GM12878 (cell line): ENCODE data around the gene STX16. TPM values are rescaled to one million over a fixed set of nuclear protein-coding genes. Genes with fewer than 3 reads are reported as not detected.
A peak's percentile ranks its signal among the peaks of the same experiment; 100 is the strongest.

ENCODE experiments used
- ATAC-seq: fragments of 200-7000 bp; cut with Tn5 transposase; 3 replicates; pipeline ENCODE4 v1.9.1; 2020; ENCODE audit warnings: mild to moderate bottlenecking, moderate library complexity
- BruUV-seq: library from RNA; stranded (reverse); fragments of 400-500 nt; replicated peaks from 2 replicates; lab custom pipeline; 2021; lab: Mats Ljungman, UMichigan
- CTCF ChIA-PET: fragments of 300-600 bp; sonication (Branson Sonifier 250); formaldehyde crosslinking; extraction: SDS; loops from one replicate; lab custom pipeline; 2021; ENCODE audit warnings: inconsistent platforms; lab: Yijun Ruan, JAX
- POLR2A ChIA-PET: fragments of 350-600 bp; formaldehyde crosslinking; extraction: SDS; loops from one replicate; lab custom pipeline; 2021; ENCODE audit warnings: inconsistent platforms; lab: Charles Lee
- RAD21 ChIA-PET: fragments of 300-600 bp; sonication (Branson Sonifier 250); formaldehyde crosslinking; loops from one replicate; lab custom pipeline; 2023; ENCODE audit warnings: antibody characterized with exemption; ENCODE audit not compliant: unreplicated experiment; lab: Charles Lee
- SMC1A ChIA-PET: fragments of 300-600 bp; sonication (Branson Sonifier 250); formaldehyde crosslinking; loops from one replicate; lab custom pipeline; 2023; ENCODE audit not compliant: unreplicated experiment, uncharacterized antibody; lab: Charles Lee
- DNase-seq: peaks from one replicate; pipeline ENCODE4 v3.0.0-alpha.2; 2011; ENCODE audit warnings: low read depth, low spot score
- FAIRE-seq: peaks from 3 replicates; lab custom pipeline; 2011; peaks lifted over from hg19 to GRCh38; lab: Jason Lieb, UNC
- H2AFZ ChIP-seq: 2 replicates; pipeline ENCODE4 v1.6.0; 2011; ENCODE audit warnings: low read depth, low read length, control low read depth; ENCODE audit not compliant: control insufficient read depth
- H3K27ac ChIP-seq: 2 replicates; pipeline ENCODE4 v1.5.1; 2011; ENCODE audit warnings: control low read depth; ENCODE audit not compliant: control insufficient read depth, insufficient read depth
- H3K27me3 ChIP-seq, 2 experiments: replicated peaks in 1 of 2; 2 replicates each; pipeline versions ENCODE4 v1.6.0 to v1.6.1; 2011; ENCODE audit warnings: low read length in 1 of 2; ENCODE audit not compliant: control insufficient read depth in 2 of 2, insufficient read depth in 2 of 2
- H3K36me3 ChIP-seq, 2 experiments: 2 replicates each; pipeline ENCODE4 v1.5.1; 2011; ENCODE audit warnings: low read length in 1 of 2; ENCODE audit not compliant: control insufficient read depth in 2 of 2, insufficient read depth in 2 of 2
- H3K4me1 ChIP-seq: 2 replicates; pipeline ENCODE4 v1.6.1; 2011; ENCODE audit warnings: mild to moderate bottlenecking, low read length, moderate library complexity, mixed read lengths; ENCODE audit not compliant: control insufficient read depth, insufficient read depth
- H3K4me2 ChIP-seq: 2 replicates; pipeline ENCODE4 v1.6.0; 2011; ENCODE audit warnings: control low read depth; ENCODE audit not compliant: control insufficient read depth, insufficient read depth
- H3K4me3 ChIP-seq: fragments of 200-600 bp; sonication (generic); 2 replicates; pipeline ENCODE4 v1.5.1; 2016
- H3K79me2 ChIP-seq: 2 replicates; pipeline ENCODE4 v1.6.0; 2011; ENCODE audit warnings: low read length; ENCODE audit not compliant: control insufficient read depth, insufficient read depth
- H3K9ac ChIP-seq: 2 replicates; pipeline ENCODE4 v1.8.0; 2011; ENCODE audit warnings: low read length, control low read depth, mixed read lengths; ENCODE audit not compliant: control insufficient read depth, insufficient read depth
- H3K9me3 ChIP-seq: replicated peaks from 3 replicates; pipeline ENCODE4 v1.5.1; 2011; ENCODE audit warnings: mild to moderate bottlenecking, low read length; ENCODE audit not compliant: control insufficient read depth, insufficient read depth
- H4K20me1 ChIP-seq: 2 replicates; pipeline ENCODE4 v1.6.0; 2011; ENCODE audit not compliant: control insufficient read depth, insufficient read depth
- CUX1 ChIP-seq: IDR thresholded peaks from 2 replicates; pipeline ENCODE4 v1.6.1; 2012; ENCODE audit warnings: improper control_type of control experiment, low read depth, low read length; ENCODE audit not compliant: insufficient replicate concordance
- HDAC6 ChIP-seq: fragments of 200-600 bp; sonication (generic); IDR thresholded peaks from one replicate; pipeline ENCODE4 v1.8.0; 2017; ENCODE audit warnings: antibody characterized with exemption; ENCODE audit not compliant: unreplicated experiment
- IKZF2 ChIP-seq, 2 experiments: fragments of 450-650 bp; IDR thresholded peaks; 2 replicates each; pipeline ENCODE4 v1.6.1; 2017; ENCODE audit warnings: mild to moderate bottlenecking in 2 of 2, moderate library complexity in 2 of 2
- IRF4 ChIP-seq: IDR thresholded peaks from 2 replicates; pipeline ENCODE4 v1.6.1; 2011; ENCODE audit warnings: low read depth, low read length
- JUNB ChIP-seq: IDR thresholded peaks from 2 replicates; pipeline ENCODE4 v1.6.1; 2016; ENCODE audit warnings: antibody characterized with exemption, mild to moderate bottlenecking
- NBN ChIP-seq: fragments of 450-650 bp; IDR thresholded peaks from 2 replicates; pipeline ENCODE4 v1.6.1; 2016
- NR2C1 ChIP-seq: fragments of 450-650 bp; IDR thresholded peaks from 2 replicates; pipeline ENCODE4 v1.6.1; 2017; ENCODE audit warnings: antibody characterized with exemption, mild to moderate bottlenecking, moderate library complexity
- PAX5 ChIP-seq: IDR thresholded peaks from 2 replicates; pipeline ENCODE4 v1.6.1; 2011; ENCODE audit warnings: low read depth, low read length, borderline replicate concordance
- POU2F2 ChIP-seq: IDR thresholded peaks from 3 replicates; pipeline ENCODE4 v1.6.1; 2011; ENCODE audit warnings: low read depth, mild to moderate bottlenecking, low read length, borderline replicate concordance
- SMARCA5 ChIP-seq: fragments of 450-650 bp; IDR thresholded peaks from 2 replicates; pipeline ENCODE4 v1.6.1; 2017; ENCODE audit warnings: mild to moderate bottlenecking
- SUPT20H ChIP-seq: IDR thresholded peaks from 2 replicates; pipeline ENCODE4 v1.6.1; 2011; ENCODE audit warnings: low read depth, mild to moderate bottlenecking, low read length, moderate library complexity, borderline replicate concordance; ENCODE audit not compliant: control insufficient read depth
- SUZ12 ChIP-seq: fragments of 200-600 bp; sonication (generic); IDR thresholded peaks from one replicate; pipeline ENCODE4 v1.6.1; 2018; ENCODE audit warnings: antibody characterized with exemption, mild to moderate bottlenecking; ENCODE audit not compliant: unreplicated experiment
- TAF1 ChIP-seq: IDR thresholded peaks from 2 replicates; pipeline ENCODE4 v1.6.1; 2011; ENCODE audit warnings: mild to moderate bottlenecking, low read depth, low read length, borderline replicate concordance
- ZBTB11 ChIP-seq: fragments of 450-650 bp; formaldehyde crosslinking; IDR thresholded peaks from 2 replicates; pipeline ENCODE4 v1.5.0; 2022; ENCODE audit warnings: mild to moderate bottlenecking, missing genetic modification characterization
- ZSCAN29 ChIP-seq: fragments of 450-650 bp; IDR thresholded peaks from 2 replicates; pipeline ENCODE4 v1.6.1; 2017; ENCODE audit warnings: mild to moderate bottlenecking, moderate library complexity
- WGBS: methylation state at CpG from one replicate; pipeline ENCODE4 v1.1.6; 2016; ENCODE audit warnings: low lambda C conversion rate; ENCODE audit not compliant: insufficient replicate concordance, insufficient coverage; ENCODE audit errors: missing lambda C conversion rate; 5-methylcytosine and 5-hydroxymethylcytosine counted together
- in situ Hi-C: fragments of 300-500 bp; cut with MboI; formaldehyde crosslinking; loops from 9 replicates; pipeline ENCODE4 v1.14.3; 2018; ENCODE audit warnings: mixed read lengths
- intact Hi-C: fragments of 100-400 bp; cut with micrococcal nuclease; formaldehyde crosslinking; loops from one replicate; pipeline ENCODE4 v1.14.2; 2022; ENCODE audit not compliant: unreplicated experiment
- polyA plus RNA-seq, 11 experiments: library from polyadenylated mRNA; depleted of rRNA in 4 of 11; unstranded in 6 of 11; stranded (reverse) in 5 of 11; fragments of >200 nt; fragmentation: Nextera tagmentation in 4 of 11; fragmentation: Illumina TruSeq in 1 of 11; extraction: Ambion mirVana in 4 of 11; extraction: Trizol in 1 of 11; gene quantifications; 1 replicate in 1 of 11; 2 replicates in 10 of 11; pipeline versions ENCODE4 v1.2.1 to v1.2.3, GENCODE V29; 2011 to 2016; ENCODE audit warnings: inconsistent platforms in 2 of 11, missing spikeins in 2 of 11, low read depth in 1 of 11
- total RNA-seq, 4 experiments: library from RNA; depleted of rRNA in 3 of 4; stranded (reverse); fragments of >200 nt in 3 of 4; fragmentation: Illumina TruSeq in 1 of 4; extraction: Trizol in 1 of 4; gene quantifications; 2 replicates each; pipeline versions ENCODE4 v1.2.1 to v1.2.3, GENCODE V29; 2013 to 2021

Gene STX16
- total and polyA plus RNA-seq, 10 of the 15 experiments (the other 5 are each of a cell fraction or from before 2014, with no cell fraction given): 6.3 to 68.4 (median 35.8) TPM

- no peak for ATAC-seq
- H3K79me2 ChIP-seq: peaks cover 93% of the 10 kb centered on the region
- H2AFZ ChIP-seq: no peak overlapping the region
- ChIA-PET POLR2A (no interaction called here), RAD21 (interaction anchor here (1.0 kb wide), 1 partner anchor 10 kb away, joined by 3 read pairs; no protein-coding TSS in a partner anchor), CTCF (interaction anchor here (0.6 to 3.1 kb wide), 5 partner anchors 10 to 431 kb away, joined by 3 to 11 read pairs (median 5); no protein-coding TSS in a partner anchor), SMC1A (interaction anchor here (0.7 to 3.1 kb wide), 5 partner anchors 9 to 33 kb away, joined by 3 to 17 read pairs (median 7); no protein-coding TSS in a partner anchor)
- H3K27ac ChIP-seq: no peak overlapping the region
- 95% methylated on average over 2 of the region's 2 CpGs for WGBS
- no peak for FAIRE-seq
- BruUV-seq: no TSS peak
- no peak for DNase-seq
- H3K4me3 ChIP-seq: 0 out of 2 replicates have a peak overlapping the region, but pooled peaks have one; percentile 11
- peak overlapping the region; percentile 83 for H3K4me2 ChIP-seq
- H3K27me3 ChIP-seq: no peaks in the 10 kb centered on the region
- H3K9me3 ChIP-seq: no peaks in the 10 kb centered on the region
- peaks cover 13% of the 10 kb centered on the region for H3K4me1 ChIP-seq
- in situ Hi-C loops (loop anchor here (10.0 to 25.0 kb wide), 3 partner anchors 262 to 1270 kb away; partner anchors contain the start of genes PRELID3B and RBM38), intact Hi-C loops (loop anchor here (10.0 kb wide), 3 partner anchors 328 to 378 kb away; partner anchors contain the start of genes ATP5F1E, NELFCD and RAB22A)
- no peak overlapping the region for H3K9ac ChIP-seq
- no peaks in the 10 kb centered on the region for H4K20me1 ChIP-seq
- H3K36me3 ChIP-seq: peaks cover 3 to 21% of the 10 kb centered on the region in 2 experiments
- TF ChIP-seq SMARCA5: no peak
- no peak for TF ChIP-seq NBN
- TF ChIP-seq PAX5: no peak
- TF ChIP-seq SUZ12: no peak
- no peak for TF ChIP-seq CUX1
- no peak for TF ChIP-seq JUNB
- no peak for TF ChIP-seq SUPT20H
- TF ChIP-seq IKZF2 (IDR thresholded peaks at IDR 0.05): no peak
- TF ChIP-seq POU2F2: no peak
- no peak for TF ChIP-seq IRF4
- TF ChIP-seq ZBTB11 (CRISPR knock-in tag): no peak
- no peak for TF ChIP-seq NR2C1
- no peak for TF ChIP-seq ZSCAN29
- no peak for TF ChIP-seq HDAC6
- no peak for TF ChIP-seq TAF1
Observed at GRCh38 chr20:58657262-58657661, 6.2 kb downstream of the STX16 start.
